ENCODE results near the gene NFATC1. TPM values are rescaled to one million over a fixed set of nuclear protein-coding genes. Genes with fewer than 3 reads are reported as not detected.
A peak's percentile ranks its signal among the peaks of the same experiment; 100 is the strongest.

The NFATC1 gene
- polyA plus RNA-seq, 3 donors: 5.1 to 5.8 (median 5.7) TPM

GRCh38 chr18:79571211-79572092 is 175.7 kb downstream of the NFATC1 start:
- no peak for DNase-seq

GRCh38 chr18:79572093-79572780 is 176.5 kb downstream of the NFATC1 start:
- no peak for DNase-seq

GRCh38 chr18:79572848-79573451 is 177.2 kb downstream of the NFATC1 start:
- DNase-seq: no peak

- DNase-seq: no peak
Observed at GRCh38 chr18:79573921-79574491, 178.3 kb downstream of the NFATC1 start.

GRCh38 chr18:79574938-79575525 is 179.3 kb downstream of the NFATC1 start:
- no peak for DNase-seq

GRCh38 chr18:79575891-79576685 is 180.4 kb downstream of the NFATC1 start:
- peak; percentile 60 for DNase-seq

GRCh38 chr18:79576686-79577351 is 181.1 kb downstream of the NFATC1 start:
- DNase-seq: no peak

- peak; percentile 69 for DNase-seq
Observed at GRCh38 chr18:79577451-79578395, 182.0 kb downstream of the NFATC1 start.

GRCh38 chr18:79578396-79579260 is 182.9 kb downstream of the NFATC1 start:
- DNase-seq: no peak

All from renal pelvis (tissue), 4 donors.